Activated T-cell treated with anti-CD3 and anti-CD28 coated beads, Interleukin-2, amount 50 U/mL, for 1 hour (primary cell): ENCODE measurements around the gene BCAR3.

ENCODE experiments used
- DNase-seq: peaks from one replicate; pipeline ENCODE4 v3.0.0-alpha.2; 2020

The BCAR3 gene

DNA sequence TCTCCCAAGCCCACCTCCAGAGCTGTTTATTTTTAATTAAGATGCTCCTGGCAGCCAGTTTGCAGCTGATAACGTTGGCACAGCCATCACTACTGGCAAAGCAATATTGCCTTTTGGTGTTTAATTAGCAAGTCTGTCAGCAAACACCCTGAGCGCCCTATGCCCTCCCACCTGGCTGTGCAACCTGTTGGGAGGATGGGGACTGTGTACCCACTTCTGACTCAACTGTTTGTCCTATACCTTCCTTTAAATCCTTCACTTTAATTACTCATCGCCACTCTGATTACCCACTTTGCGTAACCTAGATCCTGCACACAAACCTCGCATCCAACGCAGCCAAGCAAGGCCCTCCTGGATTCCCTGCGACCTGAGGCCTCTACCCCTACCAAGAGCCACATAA lies 67.1 kb downstream of the BCAR3 start:
- no peak for DNase-seq

DNA sequence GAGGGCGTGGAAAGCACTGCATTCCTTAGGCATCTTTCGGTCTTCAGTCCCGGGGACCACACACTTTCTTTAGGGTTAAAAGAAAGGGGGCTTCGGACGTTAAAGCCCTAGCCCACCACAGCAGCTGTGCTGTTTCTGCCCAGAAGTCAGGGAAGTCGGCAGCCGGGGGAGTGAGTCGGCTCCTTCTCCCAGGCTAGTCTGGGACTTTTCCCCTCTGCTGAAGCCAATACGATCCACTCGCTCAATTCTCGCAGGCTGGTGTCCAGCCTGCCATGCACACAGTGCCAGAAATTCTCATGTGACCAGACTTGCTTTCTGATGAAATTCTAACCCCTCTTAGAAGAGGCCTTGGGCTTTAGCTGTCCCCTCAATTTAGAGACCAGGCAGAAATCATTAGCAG lies 67.7 kb downstream of the BCAR3 start:
- no peak for DNase-seq

DNA sequence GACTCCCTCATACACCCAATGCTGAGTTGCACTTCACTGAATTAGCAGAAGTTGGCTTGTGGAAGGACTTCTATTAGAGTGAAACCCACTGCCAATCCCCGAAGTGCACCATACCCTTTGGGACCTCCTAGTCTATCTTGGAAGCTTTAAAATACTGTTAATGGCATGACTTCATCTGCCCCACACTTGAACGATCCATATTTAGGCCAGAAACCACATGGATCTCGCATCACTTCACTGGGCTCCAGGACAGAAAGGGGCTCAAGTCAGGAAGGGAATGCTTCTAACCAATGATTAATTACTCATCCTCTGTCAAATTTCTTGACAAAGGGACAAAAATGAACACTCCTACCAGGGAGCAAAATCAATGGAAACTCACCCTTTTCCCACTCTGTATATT lies 69.1 kb downstream of the BCAR3 start:
- no peak for DNase-seq

DNA sequence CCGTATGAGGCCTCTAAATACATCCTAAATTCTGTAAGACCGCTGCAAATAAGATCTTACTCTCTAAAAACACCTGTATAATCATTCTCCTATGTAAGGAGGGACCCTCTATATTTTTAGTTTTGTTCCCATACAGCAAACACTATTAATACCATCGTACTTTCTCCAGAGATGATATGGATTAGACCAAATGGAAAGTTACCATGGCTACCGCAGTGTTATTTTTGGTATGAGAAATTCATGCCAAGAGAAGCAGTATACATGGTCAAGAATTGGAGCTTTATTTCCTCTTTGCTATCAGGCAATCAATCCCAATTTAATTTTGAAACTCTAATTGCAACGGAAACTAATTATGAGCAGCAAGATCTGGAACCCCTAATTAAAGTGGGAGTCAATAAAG lies 70.0 kb downstream of the BCAR3 start:
- no peak for DNase-seq

DNA sequence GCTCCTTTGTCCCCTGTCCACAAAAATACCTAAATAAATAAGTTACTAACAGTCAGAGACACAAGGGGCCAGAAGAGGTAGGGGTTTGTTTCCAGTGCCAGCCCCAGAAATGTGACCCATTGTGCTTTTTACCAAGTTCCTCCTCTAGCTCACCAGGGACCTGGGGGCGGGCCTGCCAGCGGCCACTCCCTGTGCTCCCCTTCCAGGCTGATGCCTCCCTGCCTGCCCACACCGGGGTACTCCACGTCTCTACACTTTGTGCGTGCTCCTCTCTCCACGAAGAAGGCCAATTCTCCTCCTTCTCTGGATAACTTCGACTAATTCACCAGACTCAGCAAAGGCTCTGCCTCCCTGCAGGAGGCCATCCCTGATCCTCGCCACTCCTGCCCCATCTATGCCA lies 72.1 kb downstream of the BCAR3 start:
- no peak for DNase-seq

DNA sequence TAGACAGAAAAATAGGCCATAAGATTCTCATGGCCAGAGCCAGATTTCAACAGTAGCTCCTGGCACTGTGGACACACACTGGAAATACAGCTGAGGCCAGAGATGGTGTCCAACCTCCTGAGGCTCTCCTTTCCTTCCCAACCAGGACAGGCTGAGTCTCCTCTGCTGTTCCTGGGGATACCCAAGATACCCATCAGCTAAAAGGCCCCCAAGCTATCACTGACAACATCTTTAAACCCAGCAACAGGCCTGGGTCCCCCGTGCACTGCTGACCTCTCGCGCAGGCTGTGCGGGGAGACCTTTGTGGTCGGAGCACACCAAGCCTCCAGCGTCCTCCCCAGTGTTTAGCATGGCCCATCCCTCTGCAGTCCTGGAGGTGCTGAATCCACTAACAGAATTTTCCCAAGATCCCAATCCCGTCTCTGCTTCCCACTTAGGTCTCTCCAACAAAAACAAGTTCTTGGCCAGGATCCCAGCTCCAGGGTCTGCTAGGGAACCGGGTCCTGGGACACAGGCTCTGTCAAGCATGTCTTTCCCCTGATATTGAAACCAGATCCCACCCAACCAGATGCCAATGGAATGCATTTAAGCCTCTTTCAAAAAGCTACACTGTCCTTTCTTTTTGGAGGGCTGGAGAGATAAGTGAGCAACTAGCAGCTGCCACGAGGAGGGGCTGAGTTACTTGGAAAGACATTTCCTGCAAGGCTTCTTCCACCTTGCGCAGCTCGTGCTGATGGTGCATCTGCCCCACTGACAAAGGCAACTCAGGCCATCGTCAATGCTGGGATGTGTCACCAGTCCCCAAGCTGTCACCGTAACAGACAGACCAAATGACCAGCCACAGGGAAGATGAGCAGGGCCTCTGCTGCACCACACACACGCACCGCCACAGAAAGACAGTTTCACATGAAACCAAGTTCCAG lies 73.2 kb downstream of the BCAR3 start:
- DNase-seq, result no peak

DNA sequence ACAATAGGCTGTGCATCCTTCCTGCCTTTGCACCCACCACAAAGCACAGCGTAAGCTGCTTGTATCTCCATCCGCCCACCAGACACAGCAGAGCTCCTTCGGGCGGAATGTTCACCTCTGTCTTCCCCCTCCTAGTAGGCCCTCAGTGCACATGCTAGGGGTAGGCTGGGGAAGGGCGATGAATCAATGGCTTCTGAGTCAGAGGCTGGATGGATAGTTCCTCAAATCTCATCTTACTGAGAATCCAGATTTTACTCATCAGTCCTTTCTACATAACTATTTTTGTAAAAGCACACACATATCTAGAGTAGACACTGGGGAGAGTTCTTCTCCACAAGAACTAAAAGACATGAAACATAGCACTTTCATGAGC lies 73.8 kb downstream of the BCAR3 start:
- DNase-seq, result no peak

DNA sequence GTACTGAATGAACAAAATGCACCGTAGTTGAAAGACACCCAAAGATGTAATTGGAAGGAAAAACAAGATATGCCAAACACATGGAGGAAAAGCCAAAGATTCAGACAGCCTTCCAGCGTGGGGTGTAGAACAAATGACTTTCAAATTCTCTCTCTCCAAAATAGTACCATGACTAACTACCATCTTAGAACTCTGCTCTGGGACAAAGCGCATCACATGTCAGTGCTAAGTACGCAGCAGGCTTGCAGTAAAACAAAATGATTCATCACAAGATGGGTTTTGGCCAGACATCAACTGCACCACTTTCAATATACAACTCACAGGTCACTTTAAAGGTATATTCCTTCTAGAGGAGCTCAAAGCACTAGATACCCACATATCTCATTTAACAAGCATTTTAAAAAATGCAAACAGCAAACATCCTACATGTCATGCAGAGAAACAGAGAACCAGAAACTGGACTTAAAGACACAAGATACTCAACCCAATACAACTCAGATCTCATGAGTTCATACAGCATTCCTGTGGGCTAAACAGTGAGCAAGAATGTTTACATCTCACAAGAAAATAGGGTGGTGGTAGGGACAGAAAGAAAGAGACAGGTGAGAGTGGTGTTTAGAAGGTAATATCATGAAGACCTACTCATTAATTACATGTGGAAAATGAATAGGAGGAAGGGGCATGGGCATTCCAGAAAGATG lies 75.7 kb downstream of the BCAR3 start:
- DNase-seq, result no peak

DNA sequence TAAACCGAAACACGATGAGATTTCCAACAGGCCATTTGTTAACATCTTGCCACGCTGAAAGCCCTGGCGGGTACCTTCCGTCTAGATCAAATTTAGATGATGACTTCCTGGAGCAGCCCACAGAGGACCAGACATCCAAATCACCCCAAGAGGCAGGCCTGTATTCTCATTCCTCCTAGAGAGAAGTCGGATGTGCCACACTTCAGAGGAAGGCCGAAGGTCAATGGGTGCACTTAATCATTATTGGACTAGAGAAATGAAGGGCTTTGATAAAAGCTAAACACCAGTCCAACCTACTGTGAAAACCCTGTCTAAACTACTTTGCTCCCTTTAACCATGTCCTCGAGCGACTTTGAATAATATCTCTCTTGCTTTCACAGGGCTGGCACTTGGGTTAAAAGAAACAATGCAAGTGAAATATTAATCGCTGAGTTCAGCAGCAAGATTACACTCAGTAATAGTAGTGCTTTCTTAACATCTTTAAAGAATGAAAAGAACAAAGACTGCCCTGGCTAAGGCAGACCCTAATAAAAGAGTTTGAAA lies 76.5 kb downstream of the BCAR3 start:
- no peak for DNase-seq

DNA sequence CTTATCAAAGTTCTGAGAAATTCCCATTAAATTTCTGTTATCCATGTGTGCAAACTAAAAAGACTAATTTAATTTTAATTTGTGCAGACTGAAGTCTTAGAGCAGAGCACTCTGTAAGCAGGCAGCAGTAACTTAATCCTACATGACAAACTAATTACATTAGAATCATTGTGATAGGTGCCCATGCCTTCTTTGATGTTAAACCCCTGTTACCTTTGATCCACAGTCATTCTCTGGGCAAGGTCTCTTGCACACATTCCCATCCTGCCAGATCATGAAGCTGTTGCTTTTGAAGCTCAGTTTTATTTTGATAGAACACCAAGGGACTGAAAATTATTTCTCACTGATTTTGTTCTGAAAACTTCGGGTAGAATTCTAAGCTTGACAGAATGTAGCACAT lies 77.2 kb downstream of the BCAR3 start:
- no peak for DNase-seq

DNA sequence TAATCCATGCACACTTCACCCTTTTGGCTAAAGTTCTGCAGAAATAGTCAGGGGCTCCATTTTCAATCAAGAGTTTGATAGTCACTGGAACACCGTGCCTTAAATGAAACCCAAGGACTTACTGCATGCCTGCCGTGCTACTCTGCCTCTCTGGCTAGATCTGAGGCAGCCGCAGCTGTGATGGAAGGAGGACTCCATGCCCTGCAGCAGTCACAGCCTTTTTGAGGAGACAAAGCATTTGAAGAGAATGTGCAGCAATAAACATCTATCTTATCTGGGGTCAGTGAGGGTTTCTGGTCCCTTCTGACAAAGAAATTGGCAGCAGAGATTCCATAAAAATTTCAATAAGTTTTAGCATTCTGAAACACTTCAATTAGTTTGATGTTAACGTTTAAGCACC lies 78.0 kb downstream of the BCAR3 start:
- DNase-seq, result no peak

DNA sequence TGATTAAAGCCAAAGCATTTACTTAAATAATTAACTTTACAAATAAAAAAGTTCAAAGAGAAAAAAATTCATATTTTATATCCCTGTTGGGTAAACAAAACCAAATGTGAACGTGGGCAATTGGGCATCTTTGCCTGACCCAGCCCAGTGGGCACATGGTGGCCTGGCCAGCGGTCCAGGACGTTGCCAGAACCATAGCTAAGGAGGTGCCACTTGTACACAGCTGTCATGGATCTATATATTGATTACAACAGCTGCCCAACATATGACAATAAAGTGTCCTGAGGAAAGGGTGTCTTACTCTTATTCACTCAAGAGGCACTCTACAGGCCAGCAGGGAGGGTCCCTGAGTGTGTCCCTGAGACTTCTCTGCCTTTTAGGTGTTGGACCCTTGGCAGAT lies 78.5 kb downstream of the BCAR3 start:
- DNase-seq, result no peak

DNA sequence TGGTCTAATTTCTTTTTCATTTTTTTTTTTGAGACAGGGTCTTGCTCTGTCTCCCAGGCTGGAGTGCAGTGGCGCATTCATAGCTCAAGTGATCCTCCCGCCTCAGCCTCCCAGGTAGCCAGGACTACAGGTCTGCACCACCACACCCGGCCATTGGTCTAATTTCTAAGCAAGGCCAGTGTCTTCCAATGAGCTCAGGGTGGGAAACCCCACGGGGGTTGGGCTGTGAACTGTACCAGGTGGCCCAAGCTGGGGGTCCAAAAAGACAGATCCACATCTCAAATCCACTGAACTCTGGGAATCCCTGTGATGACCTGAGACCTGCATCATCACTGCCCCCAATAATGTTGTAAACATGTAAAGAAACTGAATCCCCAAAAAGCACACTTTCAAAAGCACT lies 79.5 kb downstream of the BCAR3 start:
- no peak for DNase-seq

DNA sequence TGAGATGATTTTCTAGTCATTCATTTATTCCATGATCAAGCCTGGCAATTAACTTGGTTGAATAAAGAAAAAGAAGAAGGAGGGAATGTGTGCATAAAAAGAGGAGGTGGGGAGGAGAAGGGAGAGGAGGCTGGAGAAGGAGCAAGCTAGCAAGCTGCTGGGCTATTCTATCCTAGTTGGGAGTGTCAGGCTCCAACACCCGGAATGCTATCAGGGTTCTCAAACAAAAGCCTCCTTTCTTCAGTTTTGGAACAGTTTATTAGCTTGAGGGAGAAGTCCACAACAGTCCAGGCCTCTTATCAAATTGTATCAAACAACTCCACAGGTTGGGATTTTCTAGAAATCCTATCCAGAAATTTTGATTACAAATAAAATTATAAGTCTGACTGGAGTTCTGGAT lies 80.0 kb downstream of the BCAR3 start:
- DNase-seq, result no peak

DNA sequence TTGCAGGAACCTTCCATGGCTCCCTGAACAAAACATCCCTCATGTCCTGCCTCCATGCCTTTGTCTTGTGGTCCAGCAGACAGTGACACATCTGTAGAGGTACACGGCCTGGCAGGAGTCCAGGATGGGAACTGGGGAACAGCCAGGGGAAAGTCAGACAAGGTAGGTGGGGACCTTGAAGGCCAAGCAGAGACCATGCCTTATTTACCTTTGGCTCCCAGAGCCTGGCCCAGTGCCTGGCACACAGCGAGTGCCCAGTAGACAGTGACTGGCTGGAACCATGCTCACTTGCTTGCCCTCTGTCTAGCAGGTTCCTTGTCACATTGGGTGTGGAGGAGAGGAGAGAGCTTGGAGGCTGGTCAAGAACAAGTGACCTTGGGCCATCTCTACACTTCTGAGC lies 81.0 kb downstream of the BCAR3 start:
- DNase-seq, result no peak

DNA sequence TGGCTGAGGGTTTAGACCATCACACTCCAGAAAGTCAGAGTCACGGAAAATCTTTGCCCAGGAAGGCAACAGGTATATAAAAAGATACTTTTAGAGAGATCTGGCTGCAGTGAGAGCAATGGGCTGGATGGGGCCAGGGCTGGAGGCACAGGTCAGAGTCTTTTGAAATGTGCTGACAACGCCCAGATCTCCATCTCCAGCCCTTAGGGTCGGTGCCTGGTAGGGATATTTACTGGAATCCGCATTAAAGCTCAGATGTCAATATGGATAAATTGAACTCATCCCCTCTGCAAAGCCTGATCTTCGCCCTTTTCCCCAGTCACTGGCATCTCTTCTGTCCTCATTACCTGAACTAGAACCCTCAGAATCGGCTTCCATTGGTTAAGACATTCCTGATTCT lies 82.2 kb downstream of the BCAR3 start:
- DNase-seq, result no peak

DNA sequence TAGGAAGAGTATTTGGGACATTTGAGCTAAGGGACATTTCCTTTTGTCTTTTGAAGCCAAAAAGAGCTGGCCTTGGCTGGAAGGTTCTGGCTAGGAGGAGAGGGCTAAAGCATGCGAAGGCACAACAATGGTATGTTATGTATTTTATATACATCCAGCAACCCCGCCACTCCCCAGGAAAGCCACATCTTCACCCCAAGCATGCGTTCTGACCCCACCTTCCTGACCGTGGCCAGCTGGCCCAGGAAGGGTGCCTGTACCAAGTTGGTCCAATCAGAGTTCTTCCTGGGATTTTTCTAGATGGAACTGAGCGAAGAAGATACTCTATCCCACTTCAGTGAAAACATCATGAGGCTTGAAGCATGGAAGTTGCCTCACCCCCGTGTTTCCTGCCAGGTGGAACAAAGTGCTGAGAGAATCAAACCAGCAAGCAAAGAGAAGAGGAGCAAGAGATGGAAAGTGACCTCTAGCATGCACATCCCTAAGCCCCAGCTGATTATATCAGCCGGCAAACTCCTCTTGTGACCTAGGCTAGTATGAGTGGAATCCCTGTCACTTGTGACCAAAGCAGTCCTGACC lies 82.7 kb downstream of the BCAR3 start:
- no peak for DNase-seq

DNA sequence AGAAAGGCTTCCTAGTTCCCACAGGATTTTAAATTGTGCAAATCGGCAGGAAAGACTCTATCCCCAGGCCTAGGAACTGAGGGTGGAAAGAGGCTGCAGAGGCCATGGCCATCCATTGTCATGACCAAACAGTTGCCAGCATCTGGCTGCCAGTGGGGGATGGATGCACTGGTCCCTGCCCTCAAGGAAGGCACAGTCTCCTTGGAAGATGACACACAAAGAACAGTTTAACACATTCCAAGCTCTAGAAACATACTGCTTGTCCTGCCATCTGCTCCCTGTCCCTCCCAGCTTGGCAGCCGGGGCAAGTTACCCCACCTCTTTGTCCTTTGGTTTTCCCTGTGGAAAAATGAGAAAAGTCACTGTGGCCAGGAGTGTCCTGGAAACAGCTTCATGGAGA lies 83.2 kb downstream of the BCAR3 start:
- no peak for DNase-seq

DNA sequence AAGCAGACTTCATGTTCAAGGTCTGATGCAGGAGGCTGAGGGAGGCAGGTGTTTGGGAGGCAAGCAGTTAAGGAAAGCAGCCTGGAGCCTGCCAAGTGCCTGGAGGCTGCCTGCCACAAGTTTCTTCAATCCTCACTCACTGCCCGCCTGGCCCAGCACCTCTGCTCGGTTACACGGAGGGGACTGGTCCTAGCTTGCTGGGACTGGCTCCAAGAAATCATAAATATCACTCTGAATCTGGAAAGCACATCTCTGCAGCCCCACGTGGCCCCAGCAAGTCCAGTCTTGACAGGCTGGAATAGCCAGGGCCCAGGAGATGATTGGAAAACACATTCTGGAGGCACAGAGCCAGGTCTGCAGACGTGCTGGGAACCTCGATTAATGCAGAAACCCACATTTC lies 83.9 kb downstream of the BCAR3 start:
- no peak for DNase-seq

DNA sequence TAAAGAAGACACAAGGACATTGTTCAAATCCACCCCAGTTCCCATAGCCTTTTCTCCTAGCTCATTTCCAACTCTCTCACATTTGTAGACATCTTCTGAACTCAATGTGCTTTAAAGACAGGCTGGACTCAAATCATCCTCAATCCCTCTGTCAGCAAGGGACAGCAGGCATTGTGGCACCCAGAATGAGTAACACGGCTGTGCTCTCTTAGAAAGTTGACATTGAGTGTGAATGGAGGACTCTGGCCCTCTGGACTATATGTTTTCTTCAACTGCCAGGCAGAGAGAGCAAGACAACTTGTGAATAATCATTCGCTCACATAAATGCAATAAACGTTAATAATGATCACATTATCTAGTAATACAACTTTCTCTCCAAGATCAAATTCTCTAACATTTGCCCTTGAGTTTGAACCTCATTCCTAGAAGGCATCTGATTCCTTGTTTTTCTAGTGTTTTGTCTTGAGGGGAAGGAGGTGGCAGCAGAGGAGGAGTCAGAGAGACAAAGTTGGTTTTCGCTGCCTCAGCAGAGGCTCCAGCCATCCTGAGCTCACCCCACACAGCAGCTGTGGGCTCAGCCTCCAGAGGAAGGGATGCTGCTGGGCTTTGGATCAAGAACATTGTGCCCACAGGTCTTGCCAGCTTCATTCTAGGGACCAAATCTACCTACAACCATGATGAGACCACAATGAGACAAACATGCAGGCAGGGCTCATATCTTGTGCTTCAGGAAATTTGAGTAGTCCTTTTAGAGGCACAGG lies 85.1 kb downstream of the BCAR3 start:
- no peak for DNase-seq

DNA sequence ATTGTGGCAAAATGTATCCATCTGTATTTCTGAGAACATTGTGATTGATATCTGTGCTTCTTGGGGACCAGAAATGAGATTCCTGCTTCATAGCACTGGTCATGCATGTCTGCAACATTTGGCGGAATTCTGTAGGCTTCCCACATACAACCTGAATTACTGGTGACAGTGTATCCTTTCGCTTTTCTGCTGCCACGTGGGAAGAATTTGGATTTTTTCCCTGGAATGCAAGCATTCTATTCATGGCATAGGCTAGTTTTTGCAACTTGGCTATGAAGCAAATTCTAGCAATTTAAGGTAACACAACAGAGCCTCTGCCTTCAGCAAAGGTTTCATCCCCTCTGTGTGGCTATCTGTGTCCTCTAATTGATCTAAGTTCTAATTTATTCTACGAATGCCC lies 85.9 kb downstream of the BCAR3 start:
- no peak for DNase-seq

DNA sequence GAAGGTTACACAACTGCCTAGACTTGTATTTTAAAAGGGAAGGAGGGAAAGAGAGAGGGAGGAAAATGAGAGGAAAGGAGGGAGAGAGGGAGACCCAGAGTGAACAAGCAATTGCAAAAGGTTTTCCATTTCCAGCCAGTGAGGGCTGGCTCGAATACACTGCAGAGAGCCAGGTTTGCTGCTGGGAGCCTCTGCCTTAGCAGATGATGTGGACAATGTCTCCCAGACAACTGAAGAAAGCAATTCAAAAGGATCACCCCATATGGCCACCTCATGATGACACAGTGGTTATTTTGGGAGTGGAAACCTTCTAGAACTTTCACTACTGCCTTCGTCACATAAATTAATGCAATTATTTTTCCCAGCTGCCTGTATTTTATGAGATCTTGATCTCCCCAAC lies 86.4 kb downstream of the BCAR3 start:
- no peak for DNase-seq

DNA sequence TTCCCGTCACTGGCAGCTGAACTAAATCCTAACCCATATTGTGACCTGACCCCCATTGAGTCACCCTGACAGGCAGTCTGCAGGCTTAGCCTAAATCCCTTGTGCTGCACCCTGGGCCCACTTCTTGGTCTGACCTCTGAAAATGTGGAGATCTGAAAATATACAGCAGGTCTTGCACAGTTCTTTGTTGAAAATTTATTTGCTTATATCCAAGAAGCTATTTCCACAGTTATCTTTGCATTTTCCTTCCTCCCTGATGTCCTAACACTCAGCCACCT lies 87.1 kb downstream of the BCAR3 start:
- no peak for DNase-seq
